NAMALWA (cell line): Measurements from ENCODE around the gene DCANP1.
A peak's percentile ranks its signal among the peaks of the same experiment; 100 is the strongest.

Experiments used
- DNase-seq: peaks from one replicate; pipeline ENCODE4 v3.0.0-alpha.2; 2015; ENCODE audit warnings: low spot score

DCANP1 gene

GRCh38 chr5:135423146-135423845, 23.9 kb downstream of the DCANP1 start:
- no peak for DNase-seq

- no peak for DNase-seq
These were observed 24.7 kb downstream of the DCANP1 start for GRCh38 chr5:135422419-135422818.

- no peak for DNase-seq
These were observed 30.1 kb downstream of the DCANP1 start for GRCh38 chr5:135417083-135417482.

GRCh38 chr5:135405082-135405481, 42.1 kb downstream of the DCANP1 start:
- no peak for DNase-seq

GRCh38 chr5:135402031-135402430, 45.1 kb downstream of the DCANP1 start:
- no peak for DNase-seq

GRCh38 chr5:135400866-135401265, 46.3 kb downstream of the DCANP1 start:
- no peak for DNase-seq

DNA sequence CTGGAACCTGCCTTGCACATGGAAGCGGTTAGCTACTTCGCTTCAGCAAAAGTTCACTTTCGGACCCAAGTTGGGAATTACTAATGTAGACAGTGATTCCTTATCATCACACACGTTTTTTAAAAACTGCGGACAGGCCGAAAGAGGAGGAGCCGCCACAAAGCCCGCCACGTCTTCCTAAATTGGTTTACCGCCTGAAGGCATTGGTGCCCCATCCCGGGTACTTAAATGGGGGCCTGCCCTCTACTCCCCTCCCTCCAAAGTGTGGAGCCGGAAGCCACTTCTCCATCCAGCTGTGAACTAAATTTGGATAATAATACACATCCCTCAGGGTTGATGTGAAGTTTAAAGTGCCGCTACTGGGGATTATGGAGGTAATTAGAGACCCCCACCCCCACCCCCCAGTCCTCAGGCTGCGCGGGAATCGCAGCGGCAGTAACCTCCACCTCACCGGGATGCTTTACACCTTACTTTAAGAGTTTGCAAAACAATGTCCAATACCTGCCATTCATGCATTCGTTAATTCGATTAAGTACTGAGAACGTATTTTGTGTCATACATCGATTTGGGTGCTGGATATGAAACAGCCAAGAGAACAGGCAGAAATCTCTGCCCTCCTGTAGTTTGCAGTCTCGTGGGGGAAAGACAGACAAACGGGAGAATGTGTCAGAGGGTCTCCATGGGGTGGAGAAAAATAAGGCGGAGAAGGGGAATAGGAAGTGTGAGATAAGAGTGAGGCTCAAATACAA, 47.2 kb downstream of the DCANP1 start:
- DNase-seq, result no peak

GRCh38 chr5:135398855-135399793, 48.0 kb downstream of the DCANP1 start, which contains the start of gene MACROH2A1:
TSS of gene MACROH2A1 (minus strand) at chr5:135399231. CDS start at chr5:135389093, 10,138 bp downstream.
- DNase-seq, result peak; percentile 84

DNA sequence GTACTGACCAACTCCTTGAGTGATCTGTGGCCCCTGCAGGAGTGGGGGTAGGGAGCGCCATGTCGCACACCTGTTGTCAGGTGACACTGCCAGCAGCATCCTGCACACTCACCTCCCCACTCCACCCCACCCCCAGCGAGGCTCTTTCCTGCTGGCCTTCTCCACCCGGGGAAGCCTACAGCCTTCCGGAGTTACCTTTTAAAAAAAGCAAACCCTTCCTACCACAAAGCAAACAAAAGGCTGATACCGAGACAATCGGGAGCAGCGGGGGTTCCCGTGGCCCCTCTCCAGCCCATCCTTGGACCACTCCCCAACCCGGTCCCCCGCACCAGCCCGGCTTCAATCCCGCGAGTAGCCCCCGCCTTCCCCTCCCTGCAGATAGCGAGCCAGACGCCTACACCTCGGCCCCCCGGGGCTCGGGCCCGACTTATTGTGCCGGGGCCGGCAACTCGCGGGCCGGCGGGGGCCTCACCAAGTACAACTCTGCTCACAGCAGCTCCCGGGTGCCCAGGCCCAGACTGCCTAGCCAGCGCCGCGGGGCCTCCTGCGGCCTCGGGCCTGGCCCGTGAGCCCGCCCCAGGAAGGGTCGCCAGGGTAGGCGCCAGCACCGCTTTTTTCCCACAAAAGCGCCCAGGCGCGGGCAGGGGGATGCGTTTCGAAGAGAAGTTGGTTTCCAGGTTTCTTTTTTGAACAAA, 48.8 kb downstream of the DCANP1 start:
- peak; percentile 45 for DNase-seq

DNA sequence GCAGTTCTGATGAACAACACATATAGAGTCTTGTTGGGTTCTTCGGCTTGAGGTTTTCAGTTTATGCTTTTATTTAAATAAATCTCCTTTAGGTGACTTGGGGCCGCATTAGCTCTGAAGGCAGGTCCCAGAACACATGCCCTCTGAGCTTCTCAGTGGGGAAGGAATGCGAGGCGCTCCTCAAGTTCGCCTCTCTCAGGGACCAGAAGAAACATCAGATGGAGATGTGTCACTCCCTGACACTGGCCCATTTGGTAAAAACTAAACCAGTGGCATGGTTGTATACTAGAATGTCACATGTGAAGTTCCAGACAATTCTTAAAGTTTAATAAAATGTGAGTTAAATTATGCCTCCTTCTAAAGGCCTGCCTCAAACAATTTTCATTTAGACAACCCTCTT, 50.1 kb downstream of the DCANP1 start:
- DNase-seq, result no peak

DNA sequence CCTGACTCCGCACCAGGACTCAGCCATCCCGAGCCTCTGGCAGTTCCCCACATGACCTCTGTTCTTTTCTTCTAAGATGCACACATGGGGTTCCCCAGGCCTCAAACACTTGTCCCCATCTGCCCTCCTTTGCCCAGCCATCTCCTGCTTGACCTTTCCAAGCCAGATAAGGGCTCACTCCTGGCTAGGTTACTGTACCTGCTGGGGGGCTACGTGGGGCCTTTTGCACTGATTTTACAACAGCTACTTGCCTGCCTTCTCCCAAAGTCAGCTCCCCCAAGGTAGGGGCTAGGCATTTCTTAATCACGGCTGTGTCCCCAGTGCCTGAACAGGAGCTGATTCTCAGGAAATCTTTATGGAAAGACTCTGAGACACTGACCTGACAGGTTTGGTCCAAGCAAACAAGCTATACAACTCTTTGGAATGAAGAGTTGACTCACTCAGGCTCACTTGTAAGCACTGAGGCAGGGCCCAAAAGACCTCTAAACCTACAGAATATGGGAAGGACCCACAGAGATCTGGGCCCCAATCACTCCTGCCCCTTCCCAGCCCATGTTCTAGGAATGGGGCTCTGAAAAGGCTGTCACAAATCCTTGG, 50.6 kb downstream of the DCANP1 start:
- DNase-seq, result no peak

- no peak for DNase-seq
These were observed 51.3 kb downstream of the DCANP1 start for GRCh38 chr5:135395866-135396265.

- no peak for DNase-seq
These were observed 51.7 kb downstream of the DCANP1 start for GRCh38 chr5:135395451-135395850.
